GM18519 (cell line): ENCODE data around the gene TSPAN18.

Experiments
- ATAC-seq: cut with Tn5 transposase; IDR thresholded peaks from one replicate; pipeline ENCODE4 v1.9.1; 2021; ENCODE audit warnings: mild to moderate bottlenecking, moderate library complexity; ENCODE audit not compliant: unreplicated experiment, low FRiP score

The TSPAN18 gene

GRCh38 chr11:44947114-44947513, 220.4 kb downstream of the TSPAN18 start:
- no peak for ATAC-seq

- no peak for ATAC-seq
These were observed 221.4 kb downstream of the TSPAN18 start for GRCh38 chr11:44948155-44948554.

GRCh38 chr11:44949160-44950030, 222.6 kb downstream of the TSPAN18 start:
- ATAC-seq = no peak

DNA sequence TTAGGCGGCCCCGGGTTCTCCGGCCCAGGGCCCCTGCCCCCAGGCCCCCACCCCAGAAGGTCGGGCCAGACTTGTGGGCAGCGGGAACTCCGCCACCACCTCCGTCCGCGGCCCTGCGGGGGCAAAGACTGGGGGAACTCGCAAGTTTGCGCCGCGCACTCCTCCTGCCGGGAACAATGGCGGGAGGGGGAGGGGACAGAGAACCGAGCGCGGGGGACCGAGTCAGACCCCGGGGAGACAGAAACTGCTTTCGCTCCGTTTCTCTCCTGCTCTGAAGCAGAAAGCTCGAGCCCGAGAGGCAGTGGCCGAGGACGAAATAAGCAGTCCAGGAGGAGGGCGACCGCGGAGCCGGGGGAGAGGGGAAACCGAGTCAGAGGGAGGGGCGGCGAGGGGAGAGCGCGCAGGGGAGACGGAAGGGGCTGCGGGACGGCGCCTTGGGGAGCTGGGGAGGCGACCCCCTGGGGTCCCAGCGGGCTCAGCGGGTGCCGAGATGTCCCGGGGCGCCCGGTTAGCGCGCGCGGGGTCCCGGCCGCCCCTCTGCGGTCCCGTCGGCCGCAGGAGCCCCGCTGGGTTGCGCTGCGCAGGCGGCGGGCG, 223.4 kb downstream of the TSPAN18 start:
- ATAC-seq = no peak

DNA sequence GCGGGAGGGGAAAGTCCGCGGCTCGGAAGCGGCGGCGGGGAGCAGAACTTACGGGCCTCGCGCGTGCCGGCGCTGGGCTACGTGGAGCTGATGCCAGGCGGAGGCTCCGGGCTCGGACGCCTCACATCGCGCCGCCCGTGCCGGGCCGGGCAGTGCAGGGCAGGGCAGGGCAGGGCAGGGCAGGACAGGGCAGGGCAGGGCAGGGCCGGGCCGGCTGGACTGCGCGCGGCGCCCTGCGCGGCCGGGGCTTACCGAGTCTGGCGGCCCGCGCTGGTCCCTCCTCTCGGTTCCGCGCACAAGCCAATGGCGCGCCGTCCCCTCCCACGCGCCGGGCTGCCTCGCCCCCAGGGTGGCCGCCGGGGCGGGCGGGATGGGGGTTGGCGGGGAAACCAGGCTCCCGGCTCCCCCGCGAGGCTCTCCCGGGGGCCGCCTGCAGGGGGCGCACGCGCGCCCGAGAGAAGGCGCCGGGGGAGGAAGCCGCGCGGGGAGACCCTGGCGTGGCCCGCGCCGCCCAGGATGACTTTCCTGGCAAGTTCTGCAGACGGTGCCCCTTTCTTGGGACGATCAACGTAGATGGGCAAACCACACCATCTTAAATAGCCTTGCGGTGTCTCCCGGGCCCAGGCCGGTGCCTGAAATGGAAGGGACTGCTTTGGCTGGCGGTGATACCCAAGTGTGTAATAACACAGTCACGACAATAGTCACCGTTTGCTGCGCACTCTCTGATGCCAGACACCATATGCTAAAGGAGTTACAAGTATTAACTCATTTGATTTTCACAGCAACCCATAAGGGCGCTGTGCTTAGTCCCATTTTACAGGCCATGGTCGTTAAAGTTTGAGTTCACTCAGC, 224.1 kb downstream of the TSPAN18 start, which contains the start of gene TP53I11:
TSS of gene TP53I11 (minus strand) at position 259 of the 852 bp plus-strand sequence. CDS start 12,548 bp downstream, outside the sequence.
- no peak for ATAC-seq

DNA sequence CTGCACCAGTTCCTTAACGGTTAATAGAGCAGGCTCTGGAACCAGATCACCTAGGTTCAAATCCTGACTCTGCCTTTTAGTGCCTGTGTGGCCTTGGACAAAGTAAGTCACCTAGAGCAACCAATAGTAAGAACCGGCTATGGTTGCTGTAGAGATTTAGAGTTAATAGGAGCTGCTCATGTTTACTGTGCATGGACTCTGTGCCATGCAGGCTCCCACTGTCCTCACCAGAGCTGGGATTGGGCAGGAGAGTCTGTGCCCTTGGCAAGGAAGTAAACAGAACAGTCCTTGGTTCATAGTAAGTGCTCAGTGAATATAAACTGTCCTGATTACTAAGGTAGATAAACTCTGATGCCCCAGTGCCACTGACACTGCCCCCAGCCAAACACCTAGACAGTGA, 225.3 kb downstream of the TSPAN18 start:
- no peak for ATAC-seq

- ATAC-seq = no peak
These were observed 225.9 kb downstream of the TSPAN18 start for GRCh38 chr11:44952500-44953260.

- ATAC-seq = no peak
These were observed 227.5 kb downstream of the TSPAN18 start for GRCh38 chr11:44954051-44954906.

DNA sequence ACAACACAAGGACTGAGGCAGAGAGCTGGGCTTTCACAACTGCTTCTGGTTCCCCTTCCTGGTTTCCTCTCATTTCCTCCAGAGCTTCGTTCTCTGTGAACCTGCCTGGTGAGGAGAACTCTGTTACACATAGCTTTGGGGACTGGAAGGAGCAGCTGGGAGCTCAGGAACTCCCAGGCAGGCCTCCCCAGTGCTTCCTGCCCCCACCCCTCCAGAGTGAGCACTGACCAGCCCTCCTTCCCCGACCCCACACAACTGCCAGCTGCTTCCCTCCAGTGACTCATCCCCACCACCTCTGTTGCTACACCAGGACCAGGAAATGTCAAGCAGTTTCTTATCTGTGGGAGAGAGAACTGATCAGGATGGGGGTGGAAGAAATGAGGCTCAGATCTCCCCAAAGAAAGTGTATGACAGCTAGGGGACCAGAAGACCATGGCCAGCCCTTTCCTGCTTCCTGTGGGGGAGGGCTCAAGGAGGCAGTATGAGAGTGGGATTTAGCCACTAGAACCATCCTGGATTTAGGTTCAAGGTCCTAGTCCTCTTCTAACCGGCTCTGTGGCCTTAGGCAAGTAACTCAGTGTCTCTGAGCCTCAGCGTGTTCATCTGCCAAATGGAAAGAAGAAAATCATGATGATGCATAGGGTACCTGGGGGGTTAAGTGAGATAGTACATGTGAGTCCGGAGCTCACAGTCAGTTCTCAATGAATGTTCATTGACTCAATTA, 228.4 kb downstream of the TSPAN18 start:
- ATAC-seq = no peak

DNA sequence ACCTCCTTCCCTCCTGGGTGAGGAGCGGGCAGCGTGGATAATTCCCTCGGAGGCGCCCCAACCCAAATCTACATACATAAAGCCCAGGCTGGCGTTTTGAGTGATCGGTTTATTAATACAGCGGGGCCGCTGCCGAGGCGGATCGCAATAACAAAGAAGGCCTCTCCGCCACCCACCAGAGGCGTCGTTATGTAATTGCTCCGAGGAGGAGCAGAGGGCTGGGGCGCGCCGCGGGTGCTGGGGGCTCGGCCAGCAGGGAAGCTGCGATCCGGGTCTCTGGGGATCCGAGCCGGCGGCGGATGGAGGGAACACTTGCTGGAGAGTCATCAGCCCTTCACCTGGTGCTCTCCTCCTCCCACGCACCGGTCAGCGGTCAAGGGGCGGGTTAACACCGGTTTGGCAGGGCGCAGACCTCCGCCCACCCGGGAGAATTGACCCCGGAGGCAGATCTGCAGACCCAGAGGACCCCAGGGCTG, 230.3 kb downstream of the TSPAN18 start:
- ATAC-seq = no peak

GRCh38 chr11:44957776-44958564, 231.2 kb downstream of the TSPAN18 start:
- ATAC-seq = no peak

GRCh38 chr11:44959064-44959463, 232.3 kb downstream of the TSPAN18 start:
- ATAC-seq = no peak

DNA sequence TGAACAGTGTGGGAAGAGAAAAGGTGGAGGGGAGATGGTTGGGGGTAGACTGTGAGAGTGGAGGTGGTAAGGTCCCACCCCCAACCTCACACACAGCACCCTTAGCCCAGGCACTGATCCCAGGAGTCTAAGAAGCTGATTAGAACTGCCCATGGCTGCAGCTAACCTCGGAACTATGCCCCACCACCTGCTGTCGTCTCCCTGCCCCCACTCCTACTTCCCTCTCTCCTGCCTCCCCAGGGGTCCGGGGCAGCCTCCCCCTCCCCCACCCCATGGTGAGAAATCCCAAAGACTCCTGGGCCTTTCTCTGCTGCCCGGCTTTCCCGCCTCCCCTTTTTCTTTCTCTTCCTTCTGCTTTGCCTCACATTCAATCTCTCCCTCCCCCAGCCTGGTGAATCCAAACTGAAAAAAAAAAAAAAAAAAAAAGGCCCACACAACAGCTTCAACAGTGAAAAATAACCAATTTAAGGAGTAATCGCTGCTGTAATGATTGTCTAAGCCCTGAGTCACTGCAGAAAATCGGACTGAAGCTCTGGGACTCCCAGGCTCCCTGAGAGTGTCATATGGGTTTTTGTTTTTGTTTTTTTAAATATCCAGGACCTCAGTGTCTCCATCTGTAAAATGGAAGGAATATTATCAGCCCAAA, 233.6 kb downstream of the TSPAN18 start:
- no peak for ATAC-seq

GRCh38 chr11:44962464-44962863, 235.7 kb downstream of the TSPAN18 start:
- ATAC-seq = no peak

DNA sequence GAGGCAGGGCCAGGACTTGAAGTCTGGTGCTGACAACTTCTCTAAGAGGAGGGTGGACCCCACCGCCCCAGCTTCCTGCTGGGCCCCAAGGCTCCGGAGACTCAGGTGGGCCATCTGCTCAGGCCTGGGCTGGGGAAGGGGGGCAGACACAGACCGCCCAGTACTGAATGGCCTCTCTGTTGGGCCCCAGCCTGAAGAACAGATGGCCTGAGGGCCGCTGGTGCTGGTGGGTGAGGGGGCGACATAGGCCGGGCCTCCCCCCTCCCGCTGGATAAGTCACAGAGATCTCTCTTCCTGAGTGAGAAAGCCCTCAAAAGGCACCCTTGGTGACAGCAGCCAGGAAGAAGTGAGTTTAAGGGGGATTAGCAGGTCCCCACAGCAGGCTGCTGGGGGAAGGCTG, 236.4 kb downstream of the TSPAN18 start:
- ATAC-seq = no peak

DNA sequence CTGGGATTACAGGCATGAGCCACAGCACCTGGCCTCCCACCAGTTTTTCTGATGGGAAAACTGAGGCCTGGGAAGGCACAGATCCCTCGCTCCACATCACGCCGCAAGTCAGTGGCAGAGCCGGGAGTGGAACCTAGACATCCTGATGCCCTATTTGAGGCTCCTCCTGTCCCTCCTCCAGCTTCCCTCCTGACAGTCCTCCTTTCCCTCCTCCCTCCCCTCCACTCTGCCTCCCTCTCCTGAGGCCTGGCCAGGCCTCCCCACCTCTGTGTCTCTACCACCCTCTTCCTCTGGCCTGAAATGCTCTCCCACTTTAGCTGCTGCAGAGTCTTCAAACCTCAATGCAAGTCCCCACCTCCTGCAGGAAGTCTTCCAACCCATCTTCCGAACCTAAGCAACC, 237.2 kb downstream of the TSPAN18 start:
- no peak for ATAC-seq

DNA sequence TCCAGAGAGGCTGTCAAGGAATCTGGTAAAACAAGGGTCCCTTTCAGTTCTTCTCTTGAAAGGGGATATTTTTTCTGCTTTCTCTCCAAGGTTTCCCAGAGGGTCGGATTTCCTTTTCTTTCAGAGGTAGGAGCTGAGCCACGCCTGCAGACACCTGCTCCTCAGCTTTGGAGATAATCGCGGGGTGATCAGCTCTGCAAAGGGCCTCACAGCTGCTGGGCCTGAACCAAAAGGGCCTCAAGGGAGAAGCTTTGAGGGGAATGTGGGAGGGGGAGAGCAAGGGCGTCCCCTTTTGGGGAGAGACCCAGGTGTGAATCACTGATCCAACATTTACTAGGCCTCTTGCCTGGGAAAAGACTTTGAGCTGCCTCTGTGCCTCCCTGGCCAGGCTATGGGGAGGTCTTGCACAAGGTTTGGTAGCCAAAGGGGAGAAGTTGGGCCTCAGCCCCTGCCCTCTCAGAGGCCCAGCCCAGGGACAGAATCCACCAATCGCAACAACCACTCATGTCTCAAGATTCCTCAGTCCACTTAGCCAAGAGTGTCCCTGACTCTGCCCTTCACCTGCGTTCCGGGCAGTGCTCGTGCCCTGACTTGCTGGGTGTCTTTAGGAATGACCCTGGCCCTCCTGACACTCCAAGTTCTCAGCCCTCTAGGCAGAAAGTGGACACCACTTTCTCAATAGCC, 237.9 kb downstream of the TSPAN18 start:
- no peak for ATAC-seq
